Lung microvascular endothelial cell (primary cell): ENCODE results near the gene GDF7. TPM values are rescaled to one million over a fixed set of nuclear protein-coding genes. Genes with fewer than 3 reads are reported as not detected.

ENCODE experiments used
- total RNA-seq: library from RNA; depleted of rRNA; stranded (reverse); fragments of >200 nt; gene quantifications from 2 replicates; pipeline ENCODE4 v1.2.1, GENCODE V29; 2014

The GDF7 gene
- total RNA-seq, 1 donor from 2014 or later = 19.6 TPM

Other genes starting within 250 kb of the GDF7 start
- 293 and 1,023 TPM in 2 replicates for gene RHOB, start 220.1 kb upstream of the GDF7 start, total RNA-seq
- 17.9 and 21.8 TPM in 2 replicates for gene HS1BP3, start 16.0 kb upstream of the GDF7 start, total RNA-seq
- gene LDAH, start 156.0 kb downstream of the GDF7 start, total RNA-seq = 12.9 and 15.0 TPM in 2 replicates